A549 (cell line): Measurements from ENCODE around the gene B3GNT7. TPM values are rescaled to one million over a fixed set of nuclear protein-coding genes. Genes with fewer than 3 reads are reported as not detected.

ENCODE experiments used
- ATAC-seq, 2 experiments: fragments of 200-7000 bp in 1 of 2; fragments of >200 bp in 1 of 2; cut with Nextera tagmentation in 1 of 2; cut with Tn5 transposase in 1 of 2; 3 replicates each; pipeline versions ENCODE4 v1.8.0 to v1.9.1; 2018 to 2020; ENCODE audit warnings: mild to moderate bottlenecking in 1 of 2, moderate library complexity in 1 of 2
- CTCF ChIA-PET: fragments of 300-600 bp; sonication (Branson Sonifier 250); formaldehyde crosslinking; extraction: SDS; loops from one replicate; lab custom pipeline; 2021; ENCODE audit warnings: antibody characterized with exemption, inconsistent platforms; lab: Yijun Ruan, JAX
- POLR2A ChIA-PET: fragments of 350-600 bp; formaldehyde crosslinking; extraction: SDS; loops from one replicate; lab custom pipeline; 2021; ENCODE audit warnings: antibody characterized with exemption, inconsistent platforms; lab: Yijun Ruan, JAX
- DNase-seq, 2 experiments: peaks; one replicate each; pipeline versions ENCODE4 v3.0.0 to v3.0.0-alpha.2; 2011 to 2016; ENCODE audit warnings: low read depth in 1 of 2, low spot score in 1 of 2
- FAIRE-seq: peaks from 2 replicates; lab custom pipeline; 2011; peaks lifted over from hg19 to GRCh38; lab: Jason Lieb, UNC
- H3K27ac ChIP-seq, 2 experiments: fragments of >200 bp; sonication (Bioruptor Twin); formaldehyde crosslinking; 3 replicates each; pipeline ENCODE4 v1.5.1; 2016 to 2017
- H3K4me1 ChIP-seq: fragments of >200 bp; sonication (Bioruptor Twin); formaldehyde crosslinking; 3 replicates; pipeline ENCODE4 v1.6.1; 2016
- H3K4me2 ChIP-seq: fragments of >200 bp; sonication (Bioruptor Twin); formaldehyde crosslinking; 3 replicates; pipeline ENCODE4 v1.6.1; 2016
- H3K4me3 ChIP-seq: fragments of >200 bp; sonication (Bioruptor Twin); formaldehyde crosslinking; 3 replicates; pipeline ENCODE4 v1.5.1; 2016
- H3K9me3 ChIP-seq: fragments of >200 bp; sonication (Bioruptor Twin); formaldehyde crosslinking; 3 replicates; pipeline ENCODE4 v1.6.1; 2016
- CBX8 ChIP-seq: fragments of 200-600 bp; sonication (generic); IDR thresholded peaks from 2 replicates; pipeline ENCODE4 v1.6.1; 2016
- CHD2 ChIP-seq: fragments of 150-350 bp; IDR thresholded peaks from 2 replicates; pipeline ENCODE4 v1.6.1; 2014; ENCODE audit warnings: low read length; ENCODE audit not compliant: partially characterized antibody
- CTCF ChIP-seq: fragments of >200 bp; sonication (Bioruptor Twin); formaldehyde crosslinking; IDR thresholded peaks from 3 replicates; pipeline ENCODE4 v1.5.1; 2016
- EHF ChIP-seq: fragments of 250-450 bp; sonication (Bioruptor Pico); IDR thresholded peaks from 2 replicates; pipeline ENCODE4 v1.5.0; 2020; ENCODE audit warnings: mild to moderate bottlenecking
- EHMT2 ChIP-seq: fragments of 200-600 bp; sonication (generic); IDR thresholded peaks from 2 replicates; pipeline ENCODE4 v1.6.1; 2016; ENCODE audit warnings: antibody characterized with exemption, low read depth, mild to moderate bottlenecking, moderate library complexity
- FOXS1 ChIP-seq: fragments of 250-450 bp; sonication (Bioruptor Pico); IDR thresholded peaks from 2 replicates; pipeline ENCODE4 v1.5.0; 2020; ENCODE audit warnings: mild to moderate bottlenecking, moderate library complexity
- GATA3 ChIP-seq: IDR thresholded peaks from 2 replicates; pipeline ENCODE4 v1.6.1; 2012; ENCODE audit warnings: borderline replicate concordance
- HDAC2 ChIP-seq: fragments of 200-600 bp; sonication (generic); IDR thresholded peaks from 2 replicates; pipeline ENCODE4 v1.6.1; 2016
- HEYL ChIP-seq: fragments of 250-450 bp; sonication (Bioruptor Pico); IDR thresholded peaks from 2 replicates; pipeline ENCODE4 v1.8.0; 2021; ENCODE audit warnings: mild to moderate bottlenecking, moderate library complexity
- KDM5A ChIP-seq: fragments of 200-600 bp; sonication (generic); IDR thresholded peaks from 2 replicates; pipeline ENCODE4 v1.6.1; 2016; ENCODE audit warnings: antibody characterized with exemption, mild to moderate bottlenecking
- MAZ ChIP-seq: fragments of 150-350 bp; IDR thresholded peaks from 2 replicates; pipeline ENCODE4 v1.6.1; 2014; ENCODE audit warnings: antibody characterized with exemption, low read depth, low read length, borderline replicate concordance
- MYC ChIP-seq: IDR thresholded peaks from 2 replicates; pipeline ENCODE4 v1.6.1; 2012; ENCODE audit warnings: mild to moderate bottlenecking, inconsistent platforms, low read length, improper control_type of control experiment, borderline replicate concordance
- NPAS2 ChIP-seq: fragments of 250-450 bp; sonication (Bioruptor Pico); IDR thresholded peaks from 2 replicates; pipeline ENCODE4 v1.8.0; 2022; ENCODE audit warnings: mild to moderate bottlenecking, moderate library complexity, borderline replicate concordance
- PHF8 ChIP-seq: fragments of 200-600 bp; sonication (generic); IDR thresholded peaks from 2 replicates; pipeline ENCODE4 v1.6.1; 2016; ENCODE audit warnings: low read depth, mild to moderate bottlenecking, antibody characterized with exemption, moderate library complexity, borderline replicate concordance
- POLR2A ChIP-seq: IDR thresholded peaks from 2 replicates; pipeline ENCODE4 v1.6.1; 2012; ENCODE audit warnings: mild to moderate bottlenecking, low read length
- RAD21 ChIP-seq, 2 experiments: fragments of >200 bp in 1 of 2; sonication (Bioruptor Twin) in 1 of 2; formaldehyde crosslinking in 1 of 2; IDR thresholded peaks in 1 of 2; conservative IDR thresholded peaks in 1 of 2; 2 replicates in 1 of 2; 3 replicates in 1 of 2; pipeline ENCODE4 v1.6.1; 2012 to 2018; ENCODE audit warnings: inconsistent platforms in 1 of 2
- RNF2 ChIP-seq: fragments of 200-600 bp; sonication (generic); IDR thresholded peaks from 2 replicates; pipeline ENCODE4 v1.6.1; 2016; ENCODE audit warnings: low read depth, mild to moderate bottlenecking, antibody characterized with exemption, moderate library complexity, borderline replicate concordance
- SMC3 ChIP-seq: fragments of >200 bp; sonication (Bioruptor Twin); formaldehyde crosslinking; IDR thresholded peaks from 3 replicates; pipeline ENCODE4 v1.6.1; 2018; ENCODE audit warnings: inconsistent platforms
- SREBF2 ChIP-seq: fragments of 450-650 bp; IDR thresholded peaks from 2 replicates; pipeline ENCODE4 v1.6.1; 2014; ENCODE audit warnings: mild to moderate bottlenecking, moderate library complexity
- TFCP2L1 ChIP-seq: fragments of 250-450 bp; sonication (Bioruptor Pico); IDR thresholded peaks from 2 replicates; pipeline ENCODE4 v1.5.0; 2021; ENCODE audit warnings: mild to moderate bottlenecking
- TP53 ChIP-seq: fragments of 250-450 bp; sonication (Bioruptor Pico); IDR thresholded peaks from 2 replicates; pipeline ENCODE4 v1.5.0; 2021; ENCODE audit warnings: mild to moderate bottlenecking, moderate library complexity
- ZFP36 ChIP-seq: fragments of 450-650 bp; IDR thresholded peaks from 2 replicates; pipeline ENCODE4 v1.6.1; 2014; ENCODE audit warnings: borderline replicate concordance; ENCODE audit not compliant: partially characterized antibody
- WGBS: methylation state at CpG from one replicate; pipeline ENCODE4 v1.1.6; 2017; ENCODE audit errors: missing lambda C conversion rate; 5-methylcytosine and 5-hydroxymethylcytosine counted together
- polyA plus RNA-seq, 4 experiments: library from polyadenylated mRNA; depleted of rRNA in 3 of 4; stranded (reverse); fragments of >200 nt; fragmentation: RNase III in 1 of 4; extraction: RNeasy Plus Mini Kit Qiagen cat#74134 plus additional on column Dnase treatment in 1 of 4; gene quantifications; 2 replicates in 3 of 4; 3 replicates in 1 of 4; pipeline ENCODE4 v1.2.3, GENCODE V29; 2011 to 2017
- TF ChIP-seq, protein P1 (sequence below): fragments of >200 bp; sonication (Bioruptor Twin); formaldehyde crosslinking; IDR thresholded peaks from 3 replicates; pipeline ENCODE4 v1.6.1; 2016
- TF ChIP-seq, protein P2 (sequence below): fragments of 150-350 bp; IDR thresholded peaks from 2 replicates; pipeline ENCODE4 v1.6.1; 2014; ENCODE audit warnings: low read depth, mild to moderate bottlenecking, low read length
- TF ChIP-seq, protein P3 (sequence below): IDR thresholded peaks from 2 replicates; pipeline ENCODE4 v1.6.1; 2012; ENCODE audit warnings: low read depth, borderline replicate concordance
- TF ChIP-seq, protein P4 (sequence below): fragments of 200-600 bp; sonication (generic); IDR thresholded peaks from 2 replicates; pipeline ENCODE4 v1.6.1; 2016; ENCODE audit warnings: antibody characterized with exemption, mild to moderate bottlenecking, moderate library complexity

B3GNT7 gene
- polyA plus RNA-seq, 2 of the 4 experiments (the other 2 are of a cell fraction): 0.48 to 0.96 TPM

GRCh38 chr2:231384109-231384435 lies 11.4 kb upstream of the B3GNT7 start:
- 87% methylated on average over 2 of the region's 2 CpGs for WGBS
- Histone ChIP-seq H3K4me3 (no peak overlapping the region), H3K27ac (no peak overlapping the region), H3K4me1 (peaks cover 22% of the 10 kb centered on the region), H3K4me2 (no peak overlapping the region), H3K9me3 (peaks cover 6% of the 10 kb centered on the region; the same call in 1 of the 3 replicates)
- TF ChIP-seq CHD2 (no peak), EHMT2 (no peak), ZFP36 (no peak), RNF2 (no peak), CBX8 (no peak), FOXS1 (CRISPR knock-in tag) (no peak), SREBF2 (no peak)
- TF ChIP-seq, protein P1, sequence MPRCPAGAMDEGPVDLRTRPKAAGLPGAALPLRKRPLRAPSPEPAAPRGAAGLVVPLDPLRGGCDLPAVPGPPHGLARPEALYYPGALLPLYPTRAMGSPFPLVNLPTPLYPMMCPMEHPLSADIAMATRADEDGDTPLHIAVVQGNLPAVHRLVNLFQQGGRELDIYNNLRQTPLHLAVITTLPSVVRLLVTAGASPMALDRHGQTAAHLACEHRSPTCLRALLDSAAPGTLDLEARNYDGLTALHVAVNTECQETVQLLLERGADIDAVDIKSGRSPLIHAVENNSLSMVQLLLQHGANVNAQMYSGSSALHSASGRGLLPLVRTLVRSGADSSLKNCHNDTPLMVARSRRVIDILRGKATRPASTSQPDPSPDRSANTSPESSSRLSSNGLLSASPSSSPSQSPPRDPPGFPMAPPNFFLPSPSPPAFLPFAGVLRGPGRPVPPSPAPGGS: no peak
- ChIA-PET CTCF (interaction anchor here (1.2 to 1.4 kb wide), 2 partner anchors 10 to 87 kb away, joined by 3 to 4 read pairs; no protein-coding TSS in a partner anchor), POLR2A (no interaction called here)
- no peak for FAIRE-seq
- DNase-seq: no peak
- no peak for ATAC-seq

DNA sequence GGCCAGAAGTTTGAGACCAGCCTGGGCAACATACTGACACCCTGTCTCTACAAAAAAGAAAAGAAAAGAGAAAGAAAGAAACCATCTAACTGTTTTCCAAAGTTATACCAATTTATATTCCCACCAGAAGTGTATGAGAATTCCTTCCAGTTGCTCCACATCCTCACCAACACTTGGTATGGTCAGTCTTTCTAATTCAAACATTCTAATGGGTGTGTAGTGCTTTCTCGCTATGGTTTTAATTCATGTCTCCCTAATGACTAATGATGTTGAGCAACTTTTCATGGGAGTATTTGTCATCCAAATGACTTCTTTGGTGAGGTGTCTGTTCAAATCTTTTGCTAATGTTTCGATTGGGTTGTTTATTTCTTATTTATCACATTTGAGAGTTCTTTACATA lies 10.5 kb upstream of the B3GNT7 start:
- FAIRE-seq (no peak), DNase-seq (no peak), ATAC-seq (no peak)
- Histone ChIP-seq H3K9me3 (peaks cover 6% of the 10 kb centered on the region; the same call in 1 of the 3 replicates), H3K4me1 (peaks cover 13% of the 10 kb centered on the region), H3K27ac (no peak overlapping the region), H3K4me3 (no peak overlapping the region), H3K4me2 (no peak overlapping the region)
- POLR2A ChIA-PET: no interaction called here
- CTCF ChIA-PET: no interaction called here
- TF ChIP-seq SMC3: no peak
- TF ChIP-seq, protein P2, sequence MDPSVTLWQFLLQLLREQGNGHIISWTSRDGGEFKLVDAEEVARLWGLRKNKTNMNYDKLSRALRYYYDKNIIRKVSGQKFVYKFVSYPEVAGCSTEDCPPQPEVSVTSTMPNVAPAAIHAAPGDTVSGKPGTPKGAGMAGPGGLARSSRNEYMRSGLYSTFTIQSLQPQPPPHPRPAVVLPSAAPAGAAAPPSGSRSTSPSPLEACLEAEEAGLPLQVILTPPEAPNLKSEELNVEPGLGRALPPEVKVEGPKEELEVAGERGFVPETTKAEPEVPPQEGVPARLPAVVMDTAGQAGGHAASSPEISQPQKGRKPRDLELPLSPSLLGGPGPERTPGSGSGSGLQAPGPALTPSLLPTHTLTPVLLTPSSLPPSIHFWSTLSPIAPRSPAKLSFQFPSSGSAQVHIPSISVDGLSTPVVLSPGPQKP: no peak
- 79% methylated on average over 2 of the region's 2 CpGs for WGBS

DNA sequence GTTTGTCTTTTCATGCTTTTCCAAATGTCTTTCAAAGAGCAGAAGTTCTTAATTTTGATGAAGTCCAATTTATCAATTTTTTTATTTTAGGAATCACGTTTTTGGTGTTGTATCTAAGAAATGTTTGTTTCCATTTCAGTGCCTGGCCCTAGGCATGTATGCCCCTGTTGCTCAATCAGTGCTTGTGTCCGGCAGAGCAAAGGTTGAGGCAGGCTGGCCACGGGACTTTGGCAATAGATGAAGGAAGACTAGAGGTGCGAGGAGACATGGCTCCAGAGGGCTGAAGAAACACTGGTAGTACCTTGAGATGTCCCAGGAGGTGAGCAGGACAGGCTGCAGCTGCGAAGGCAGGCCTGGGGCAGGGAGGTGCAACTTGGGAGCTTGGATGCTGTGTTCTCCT lies 10.1 kb upstream of the B3GNT7 start:
- peaks cover 6% of the 10 kb centered on the region; the same call in 1 of the 3 replicates for H3K9me3 ChIP-seq
- H3K4me3 ChIP-seq: no peak overlapping the region
- H3K4me1 ChIP-seq: peaks cover 12% of the 10 kb centered on the region
- ChIA-PET CTCF (interaction anchor here (1.4 to 1.5 kb wide), 2 partner anchors 15 to 142 kb away, joined by 3 to 4 read pairs; no protein-coding TSS in a partner anchor), POLR2A (no interaction called here)
- TF ChIP-seq HEYL (CRISPR knock-in tag) (no peak), CTCF (no peak), MAZ (no peak), PHF8 (no peak), EHMT2 (no peak), RAD21 (conservative IDR thresholded peaks at IDR 0.05 in 1 of 2, IDR thresholded peaks at IDR 0.05 in 1 of 2) (no peak), GATA3 (no peak), CHD2 (no peak), TP53 (CRISPR knock-in tag) (no peak), POLR2A (no peak), TFCP2L1 (CRISPR knock-in tag) (no peak), NPAS2 (no peak), MYC (no peak), HDAC2 (no peak), ZFP36 (no peak), KDM5A (no peak), EHF (CRISPR knock-in tag) (no peak)
- TF ChIP-seq, protein P3, sequence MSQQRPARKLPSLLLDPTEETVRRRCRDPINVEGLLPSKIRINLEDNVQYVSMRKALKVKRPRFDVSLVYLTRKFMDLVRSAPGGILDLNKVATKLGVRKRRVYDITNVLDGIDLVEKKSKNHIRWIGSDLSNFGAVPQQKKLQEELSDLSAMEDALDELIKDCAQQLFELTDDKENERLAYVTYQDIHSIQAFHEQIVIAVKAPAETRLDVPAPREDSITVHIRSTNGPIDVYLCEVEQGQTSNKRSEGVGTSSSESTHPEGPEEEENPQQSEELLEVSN: no peak
- TF ChIP-seq, protein P4, sequence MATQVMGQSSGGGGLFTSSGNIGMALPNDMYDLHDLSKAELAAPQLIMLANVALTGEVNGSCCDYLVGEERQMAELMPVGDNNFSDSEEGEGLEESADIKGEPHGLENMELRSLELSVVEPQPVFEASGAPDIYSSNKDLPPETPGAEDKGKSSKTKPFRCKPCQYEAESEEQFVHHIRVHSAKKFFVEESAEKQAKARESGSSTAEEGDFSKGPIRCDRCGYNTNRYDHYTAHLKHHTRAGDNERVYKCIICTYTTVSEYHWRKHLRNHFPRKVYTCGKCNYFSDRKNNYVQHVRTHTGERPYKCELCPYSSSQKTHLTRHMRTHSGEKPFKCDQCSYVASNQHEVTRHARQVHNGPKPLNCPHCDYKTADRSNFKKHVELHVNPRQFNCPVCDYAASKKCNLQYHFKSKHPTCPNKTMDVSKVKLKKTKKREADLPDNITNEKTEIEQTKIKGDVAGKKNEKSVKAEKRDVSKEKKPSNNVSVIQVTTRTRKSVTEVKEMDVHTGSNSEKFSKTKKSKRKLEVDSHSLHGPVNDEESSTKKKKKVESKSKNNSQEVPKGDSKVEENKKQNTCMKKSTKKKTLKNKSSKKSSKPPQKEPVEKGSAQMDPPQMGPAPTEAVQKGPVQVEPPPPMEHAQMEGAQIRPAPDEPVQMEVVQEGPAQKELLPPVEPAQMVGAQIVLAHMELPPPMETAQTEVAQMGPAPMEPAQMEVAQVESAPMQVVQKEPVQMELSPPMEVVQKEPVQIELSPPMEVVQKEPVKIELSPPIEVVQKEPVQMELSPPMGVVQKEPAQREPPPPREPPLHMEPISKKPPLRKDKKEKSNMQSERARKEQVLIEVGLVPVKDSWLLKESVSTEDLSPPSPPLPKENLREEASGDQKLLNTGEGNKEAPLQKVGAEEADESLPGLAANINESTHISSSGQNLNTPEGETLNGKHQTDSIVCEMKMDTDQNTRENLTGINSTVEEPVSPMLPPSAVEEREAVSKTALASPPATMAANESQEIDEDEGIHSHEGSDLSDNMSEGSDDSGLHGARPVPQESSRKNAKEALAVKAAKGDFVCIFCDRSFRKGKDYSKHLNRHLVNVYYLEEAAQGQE: no peak
- no peak overlapping the region for H3K4me2 ChIP-seq
- DNase-seq (no peak), ATAC-seq (no peak), FAIRE-seq (no peak)
- WGBS: 65% methylated on average over 5 of the region's 5 CpGs
- no peak overlapping the region for H3K27ac ChIP-seq
